Middle frontal gyrus (tissue), 1 donor: ENCODE measurements around the gene GADD45G.

Source experiments
- DNase-seq: peaks from one replicate; pipeline ENCODE4 v3.0.0-alpha.2; 2015; ENCODE audit warnings: low spot score; ENCODE audit errors: extremely low spot score

GADD45G gene, protein sequence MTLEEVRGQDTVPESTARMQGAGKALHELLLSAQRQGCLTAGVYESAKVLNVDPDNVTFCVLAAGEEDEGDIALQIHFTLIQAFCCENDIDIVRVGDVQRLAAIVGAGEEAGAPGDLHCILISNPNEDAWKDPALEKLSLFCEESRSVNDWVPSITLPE

DNA sequence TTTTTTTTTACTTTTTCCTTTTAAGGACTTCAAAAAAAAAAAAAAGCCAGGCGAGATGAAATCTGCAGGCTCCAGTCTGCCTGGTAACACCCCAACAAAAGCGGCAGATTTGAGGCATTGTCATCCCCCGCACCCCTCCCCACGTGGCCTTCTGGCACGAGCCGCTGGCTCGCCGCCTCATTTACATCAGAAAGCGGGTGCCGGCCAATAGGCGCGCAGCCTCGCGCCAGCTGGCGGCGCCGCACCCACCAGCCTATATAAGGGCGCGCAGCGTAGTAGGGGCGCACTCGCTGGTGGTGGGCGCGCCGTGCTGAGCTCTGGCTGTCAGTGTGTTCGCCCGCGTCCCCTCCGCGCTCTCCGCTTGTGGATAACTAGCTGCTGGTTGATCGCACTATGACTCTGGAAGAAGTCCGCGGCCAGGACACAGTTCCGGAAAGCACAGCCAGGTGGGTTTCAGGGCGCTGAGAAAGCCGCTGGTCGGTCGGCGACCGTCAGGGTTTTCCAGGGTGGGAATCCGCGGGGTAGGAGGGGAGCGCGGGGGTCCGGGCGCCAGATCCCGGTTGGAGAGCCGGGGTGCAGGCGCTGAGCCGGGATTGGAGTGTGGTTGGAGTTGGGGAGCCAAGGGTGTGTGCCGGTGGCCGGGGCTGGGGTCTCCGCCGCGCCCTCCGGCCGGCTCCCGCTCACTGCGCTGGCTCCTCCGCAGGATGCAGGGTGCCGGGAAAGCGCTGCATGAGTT lies at the start of gene GADD45G:
Gene GADD45G (plus strand): TSS at position 284 of the 736 bp plus-strand sequence. CDS start 110 bp downstream, at position 394.
- peak; percentile 84 for DNase-seq

GRCh38 chr9:89555036-89555415 lies 49.8 kb upstream of the GADD45G start:
- DNase-seq = no peak

- no peak for DNase-seq
Measured at GRCh38 chr9:89555451-89556375, 49.1 kb upstream of the GADD45G start.

DNA sequence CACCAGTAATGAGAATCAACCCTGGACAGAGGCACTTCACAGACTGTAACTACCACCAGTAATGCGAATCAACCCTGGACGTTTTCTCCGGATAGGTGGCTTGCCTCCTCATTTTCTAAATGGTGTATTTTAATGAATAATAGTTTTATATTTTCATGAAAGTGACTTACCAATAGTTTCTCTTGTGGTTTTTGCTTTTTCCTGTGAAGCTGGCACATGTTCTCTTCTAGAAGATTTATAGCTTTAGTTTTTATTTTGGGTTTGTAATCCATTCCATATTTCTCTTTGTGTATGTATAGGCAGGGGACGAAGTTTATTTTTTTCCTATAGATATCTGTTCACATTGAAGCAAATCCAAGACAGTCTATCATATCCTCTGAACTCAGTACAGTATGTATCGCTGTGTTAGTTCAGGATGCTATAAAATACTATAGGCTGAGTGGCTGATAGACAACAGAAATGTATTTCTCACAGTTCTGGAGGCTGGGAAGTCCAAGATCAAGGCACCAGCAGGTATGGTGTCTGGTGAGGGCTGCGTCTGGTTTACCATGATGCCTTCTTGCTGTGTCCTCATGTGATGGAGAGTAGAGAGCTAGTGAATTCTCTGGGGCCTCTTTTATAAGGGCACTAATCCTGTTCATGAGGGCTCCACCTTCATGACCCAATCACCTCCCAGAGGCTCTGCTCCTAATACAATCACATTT lies 46.5 kb upstream of the GADD45G start:
- DNase-seq = no peak

GRCh38 chr9:89558948-89559347 lies 45.9 kb upstream of the GADD45G start:
- DNase-seq = no peak

GRCh38 chr9:89562186-89562814 lies 42.5 kb upstream of the GADD45G start:
- no peak for DNase-seq

DNA sequence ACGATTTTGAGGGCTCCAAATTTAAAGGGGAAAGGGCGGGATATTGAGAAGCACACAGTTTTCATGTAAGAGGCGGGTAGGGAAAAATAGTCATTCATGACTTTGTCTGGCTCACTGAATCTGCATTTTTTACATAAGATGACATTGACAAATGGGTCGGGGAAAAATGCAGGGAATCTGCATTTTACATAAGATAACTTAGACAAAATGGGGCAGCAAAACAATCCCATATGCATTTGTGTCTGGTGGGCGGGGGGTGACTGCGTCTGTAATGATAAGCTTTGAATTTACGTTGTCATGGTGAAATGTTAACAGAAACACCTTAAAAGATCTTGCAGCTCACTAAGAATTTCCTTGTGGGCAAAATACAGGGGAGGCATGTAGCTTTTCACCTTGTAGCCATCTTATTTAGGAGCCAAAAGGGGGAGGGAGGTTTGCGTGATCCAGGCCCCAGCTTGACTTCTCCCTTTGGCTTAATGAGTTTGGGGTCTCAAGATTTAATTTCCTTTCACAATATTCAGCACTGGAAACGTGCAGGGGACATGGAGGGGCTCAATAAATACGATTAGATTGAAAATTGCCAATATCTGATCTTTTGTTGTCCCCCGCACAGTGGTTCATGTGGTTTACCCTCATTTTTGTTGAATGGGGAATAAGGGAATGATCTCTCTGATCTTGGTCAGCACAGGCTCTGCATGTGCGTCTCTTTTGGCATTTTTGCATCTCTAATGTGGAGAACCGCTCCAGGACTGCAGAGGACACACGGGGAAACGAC lies 41.1 kb upstream of the GADD45G start:
- DNase-seq = no peak

DNA sequence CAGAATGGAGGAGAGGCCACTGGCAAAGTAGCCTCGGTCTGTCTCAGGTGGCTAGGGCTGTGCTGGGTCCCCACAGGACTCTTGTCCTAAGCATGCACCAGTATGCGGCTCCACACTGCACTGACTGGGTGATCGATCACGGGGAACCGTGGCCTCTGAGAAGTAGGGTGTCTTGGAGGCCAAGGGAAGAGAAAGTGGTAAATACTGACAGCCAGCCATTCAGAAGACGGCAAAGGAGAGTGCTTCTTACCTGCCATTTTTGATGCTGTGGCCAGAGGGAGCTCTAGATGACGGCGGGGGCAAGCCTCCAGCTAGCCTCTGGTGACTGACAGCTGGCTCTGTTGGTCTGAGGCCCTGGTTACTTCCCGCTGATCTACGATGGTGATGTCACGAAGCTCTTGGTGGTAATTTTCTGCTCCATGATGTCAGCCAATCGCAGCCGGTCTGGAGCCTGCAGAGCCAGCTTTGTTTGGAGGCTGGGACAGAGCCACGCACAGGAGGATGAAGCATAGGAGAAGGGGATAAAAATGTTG lies 40.4 kb upstream of the GADD45G start:
- DNase-seq = no peak

DNA sequence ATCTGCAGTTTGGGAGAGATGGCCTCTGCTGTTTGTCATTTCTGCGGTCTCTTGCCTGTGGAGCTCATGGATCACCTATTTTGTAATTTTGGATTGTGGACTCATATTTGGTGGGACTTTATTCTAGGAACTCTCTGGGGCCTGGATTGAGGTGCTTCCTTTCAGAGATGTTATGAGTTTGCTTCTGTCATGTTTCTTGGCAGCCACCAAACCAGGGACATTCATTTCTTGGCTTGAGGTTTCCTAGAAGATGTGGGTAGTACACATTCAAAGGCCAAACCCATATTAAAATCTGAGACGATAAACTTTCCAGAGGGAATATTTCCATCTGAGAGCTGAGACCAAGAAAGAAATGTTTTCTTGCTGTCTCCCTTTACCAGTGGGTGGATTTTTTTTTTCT lies 37.2 kb upstream of the GADD45G start:
- no peak for DNase-seq

GRCh38 chr9:89574309-89574708 lies 30.5 kb upstream of the GADD45G start:
- DNase-seq = no peak

- no peak for DNase-seq
Measured at GRCh38 chr9:89576404-89576839, 28.4 kb upstream of the GADD45G start.

DNA sequence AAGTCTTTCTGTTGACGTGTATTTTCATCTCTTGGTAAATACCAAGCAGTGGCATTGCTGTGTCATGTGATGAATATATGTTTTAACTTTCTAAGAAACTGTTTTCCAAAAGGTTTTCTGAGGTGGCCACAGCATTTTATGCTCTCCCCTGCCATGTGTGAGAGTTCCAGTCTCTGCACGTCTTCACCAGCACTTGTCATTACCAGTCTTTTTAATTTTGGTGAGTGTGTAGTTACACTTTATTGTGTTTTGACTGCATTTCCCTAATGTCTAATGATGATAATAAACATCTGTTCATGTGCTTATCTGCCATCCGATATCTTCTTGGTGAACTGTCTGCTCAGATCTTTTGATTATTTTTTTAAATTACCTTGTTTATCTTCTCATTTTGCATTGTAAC lies 27.4 kb upstream of the GADD45G start:
- no peak for DNase-seq

- no peak for DNase-seq
Measured at GRCh38 chr9:89579741-89580385, 24.9 kb upstream of the GADD45G start.

- no peak for DNase-seq
Measured at GRCh38 chr9:89586311-89586710, 18.5 kb upstream of the GADD45G start.

DNA sequence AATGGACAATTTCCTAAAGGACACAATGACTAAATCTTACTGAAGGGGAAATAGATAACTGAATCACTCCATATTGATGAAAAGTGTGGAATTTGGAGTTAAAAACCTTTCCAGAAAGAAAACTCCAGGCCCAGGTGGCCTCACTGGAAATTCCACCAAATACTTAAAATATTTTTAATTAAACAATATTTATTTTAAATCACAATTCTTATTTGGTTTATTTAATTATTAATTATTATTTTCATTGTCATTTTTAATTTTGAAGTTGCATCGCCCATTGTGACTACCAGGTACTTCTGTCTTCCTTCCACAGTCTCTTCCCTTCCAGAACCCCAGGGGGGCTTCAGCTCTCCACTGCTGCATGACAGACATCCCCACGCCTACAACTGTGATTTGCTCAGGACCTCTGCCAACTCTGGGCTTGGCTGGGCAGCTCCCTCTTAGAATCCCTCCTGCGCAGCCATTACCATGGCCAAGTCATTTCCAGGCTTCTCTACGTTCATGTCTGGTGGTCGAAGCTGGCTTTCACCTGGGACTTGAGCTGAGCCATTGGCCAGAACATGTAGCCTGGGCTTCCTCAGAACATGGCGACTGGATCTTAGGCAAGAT lies 16.4 kb upstream of the GADD45G start:
- no peak for DNase-seq

GRCh38 chr9:89590415-89590814 lies 14.4 kb upstream of the GADD45G start:
- DNase-seq = no peak

DNA sequence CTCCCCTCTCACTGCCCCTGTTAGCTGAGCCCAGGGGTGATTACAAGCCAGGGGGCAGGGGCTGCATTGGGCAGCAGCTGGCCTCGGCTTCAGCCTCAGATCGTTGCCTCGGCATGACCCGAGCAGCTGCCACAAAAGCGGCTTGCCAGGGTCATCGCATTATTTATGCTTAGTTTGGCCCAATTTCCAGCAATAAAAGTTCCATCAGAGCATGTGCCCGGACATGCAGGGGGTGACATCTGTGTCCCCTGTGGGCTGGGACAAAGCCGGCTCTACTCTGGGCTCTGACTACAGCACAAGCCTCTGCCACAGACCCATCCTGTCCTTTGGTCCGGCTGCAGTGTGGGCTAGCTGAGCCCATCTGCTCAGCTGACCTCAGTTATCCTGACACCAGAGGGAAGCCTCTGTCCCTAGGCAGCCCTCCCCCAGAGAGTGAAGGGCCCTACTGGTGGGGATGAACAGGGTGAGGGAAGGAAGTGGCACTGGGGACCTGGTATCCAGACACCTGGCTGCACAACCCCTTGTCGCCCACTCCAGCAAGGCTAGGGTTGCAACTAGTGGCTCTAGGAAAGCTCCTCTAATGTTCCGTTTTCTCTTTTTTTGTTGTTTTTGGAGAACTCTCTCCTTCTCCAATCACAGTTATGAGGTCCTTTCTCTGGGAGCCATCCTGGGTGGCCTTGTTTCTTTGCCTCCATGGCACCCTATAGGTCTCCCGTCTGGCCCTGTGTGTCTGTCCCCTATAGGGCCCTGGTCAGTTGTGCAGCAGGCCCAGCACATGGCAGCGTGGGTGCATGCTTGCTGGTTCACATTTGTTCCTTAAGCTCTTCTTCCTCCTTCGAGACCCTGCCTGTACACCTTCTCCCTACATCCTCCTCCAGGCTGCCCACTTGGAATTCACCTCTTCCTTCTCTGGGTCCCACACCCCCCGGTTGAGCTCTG lies 13.3 kb upstream of the GADD45G start:
- no peak for DNase-seq
